ENCODE data around the gene MICU2.

MICU2 gene

DNA sequence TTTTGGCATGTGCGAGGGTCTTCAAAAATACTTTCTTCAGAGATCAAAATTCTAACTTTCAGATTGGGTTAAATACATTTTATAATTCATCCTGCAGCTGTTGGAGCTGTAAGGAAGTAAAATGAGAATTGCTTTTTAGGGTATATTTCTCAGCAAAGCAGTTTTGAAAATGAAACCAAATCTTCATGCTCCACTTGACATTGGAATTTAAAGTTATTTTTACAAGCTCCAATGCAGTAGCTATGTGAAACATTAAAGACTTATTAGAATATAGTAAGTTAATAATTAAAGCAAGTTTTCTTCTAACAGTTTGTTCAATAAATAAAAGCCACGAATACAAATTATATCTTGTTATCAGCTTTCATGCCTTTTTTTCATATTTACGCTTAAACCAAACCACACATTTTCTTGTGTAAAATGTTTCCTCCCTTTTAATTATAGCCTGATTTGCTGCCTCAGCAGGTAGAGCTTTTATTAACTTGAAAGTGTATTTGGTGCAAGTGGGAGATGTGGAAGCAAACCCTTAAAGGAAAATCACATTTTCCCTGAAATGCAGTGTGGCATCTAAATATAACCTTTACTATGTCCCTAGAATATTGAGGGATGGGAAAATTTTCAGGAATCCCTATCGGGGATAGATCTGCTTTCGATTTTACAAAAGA is 12.4 kb upstream of the MICU2 start:
- Histone ChIP-seq H3K27ac (ENCODE audit: low read length) (no peak overlapping the region), H3K9ac (ENCODE audit: low read depth, low read length) (no peak overlapping the region), H3K4me3 (ENCODE audit: low read length) (no peak overlapping the region)

DNA sequence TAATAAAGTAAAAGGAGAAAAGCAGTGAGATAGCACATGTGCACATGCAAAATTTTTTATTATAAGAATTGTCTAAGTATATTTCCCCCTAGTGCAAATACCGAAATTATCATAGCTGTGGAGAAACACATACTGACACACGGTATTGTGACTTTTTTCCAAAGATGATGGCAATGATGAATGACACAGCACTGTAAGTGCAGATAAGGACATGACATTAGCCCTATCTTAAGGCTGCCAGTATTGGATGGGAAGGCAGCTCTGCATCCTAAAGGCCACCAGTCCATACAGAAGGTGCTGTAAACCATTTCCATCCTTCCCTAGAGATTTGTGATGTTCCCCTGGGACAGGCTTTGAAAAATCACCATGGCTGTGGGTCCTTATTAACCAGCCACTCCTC is 11.5 kb upstream of the MICU2 start:
- H3K9me3 ChIP-seq (ENCODE audit: insufficient read depth, low read depth, low read length) = no peaks in the 10 kb centered on the region
- no peak overlapping the region for H3K4me3 ChIP-seq (ENCODE audit: low read length)
- no peak overlapping the region for H3K9ac ChIP-seq (ENCODE audit: low read depth, low read length)
- H3K27me3 ChIP-seq (ENCODE audit: insufficient read depth, low read length) = no peaks in the 10 kb centered on the region
- no peak overlapping the region for H3K27ac ChIP-seq (ENCODE audit: low read length)
- H3K36me3 ChIP-seq (ENCODE audit: insufficient read depth, low read depth, low read length) = no peaks in the 10 kb centered on the region
- no peaks in the 10 kb centered on the region for H3K4me1 ChIP-seq (ENCODE audit: insufficient read depth, low read length)

More for the DNA sequence above, 12.4 kb upstream of the MICU2 start:
- Histone ChIP-seq H3K9me3 (ENCODE audit: insufficient read depth, low read depth, low read length) (no peaks in the 10 kb centered on the region), H3K27me3 (ENCODE audit: insufficient read depth, low read length) (no peaks in the 10 kb centered on the region), H3K36me3 (ENCODE audit: insufficient read depth, low read depth, low read length) (no peaks in the 10 kb centered on the region), H3K4me1 (ENCODE audit: insufficient read depth, low read length) (no peaks in the 10 kb centered on the region)

DNA sequence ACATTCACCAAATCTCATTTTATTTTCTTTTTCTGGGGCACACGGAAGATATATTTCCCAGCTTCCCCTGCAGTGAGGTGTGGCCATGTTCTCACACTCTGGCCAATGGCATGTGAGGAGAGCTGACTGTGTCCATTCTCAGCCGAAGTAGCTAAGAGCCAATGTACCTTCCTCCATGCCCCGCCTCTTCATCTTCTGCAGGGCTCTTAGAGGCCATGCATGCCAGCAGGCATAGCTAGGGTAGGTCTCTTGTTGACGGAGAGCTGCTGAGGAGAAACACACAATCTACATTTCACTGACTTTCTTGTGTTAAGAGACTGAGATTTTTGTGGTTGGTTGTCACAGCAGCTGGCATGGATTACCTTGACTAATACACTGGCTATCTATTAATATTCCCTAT is 9.8 kb upstream of the MICU2 start:
- Histone ChIP-seq H3K9ac (ENCODE audit: low read depth, low read length) (no peak overlapping the region), H3K27ac (ENCODE audit: low read length) (no peak overlapping the region)

DNA sequence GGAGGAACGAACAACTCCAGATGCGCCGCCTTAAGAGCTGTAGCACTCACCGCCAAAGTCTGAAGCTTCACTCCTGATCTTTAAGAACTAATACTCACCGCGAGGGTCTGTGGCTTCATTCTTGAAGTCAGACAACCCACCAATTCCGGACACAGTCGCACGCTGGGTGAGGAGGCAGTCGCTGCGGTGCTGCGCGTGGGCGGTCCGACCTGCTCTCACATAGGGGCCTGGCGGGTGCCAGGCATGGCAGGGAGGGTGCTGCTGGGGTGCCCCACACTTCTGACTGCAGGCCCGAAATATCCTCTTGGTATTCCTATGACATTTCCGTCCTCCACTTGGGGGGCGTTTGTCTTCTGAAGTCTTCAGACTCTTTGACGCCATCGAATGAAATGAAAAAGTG is 7.4 kb upstream of the MICU2 start:
- Histone ChIP-seq H3K36me3 (ENCODE audit: insufficient read depth, low read depth, low read length) (no peaks in the 10 kb centered on the region), H3K4me3 (ENCODE audit: low read length) (no peak overlapping the region), H3K4me1 (ENCODE audit: insufficient read depth, low read length) (no peaks in the 10 kb centered on the region), H3K27ac (ENCODE audit: low read length) (no peak overlapping the region), H3K9me3 (ENCODE audit: insufficient read depth, low read depth, low read length) (no peaks in the 10 kb centered on the region), H3K27me3 (ENCODE audit: insufficient read depth, low read length) (peaks cover 14% of the 10 kb centered on the region; the same call in 1 of the 2 replicates), H3K9ac (ENCODE audit: low read depth, low read length) (no peak overlapping the region)

More for the DNA sequence above, 9.8 kb upstream of the MICU2 start:
- Histone ChIP-seq H3K27me3 (ENCODE audit: insufficient read depth, low read length) (no peaks in the 10 kb centered on the region), H3K4me3 (ENCODE audit: low read length) (no peak overlapping the region), H3K36me3 (ENCODE audit: insufficient read depth, low read depth, low read length) (no peaks in the 10 kb centered on the region), H3K4me1 (ENCODE audit: insufficient read depth, low read length) (no peaks in the 10 kb centered on the region), H3K9me3 (ENCODE audit: insufficient read depth, low read depth, low read length) (no peaks in the 10 kb centered on the region)

DNA sequence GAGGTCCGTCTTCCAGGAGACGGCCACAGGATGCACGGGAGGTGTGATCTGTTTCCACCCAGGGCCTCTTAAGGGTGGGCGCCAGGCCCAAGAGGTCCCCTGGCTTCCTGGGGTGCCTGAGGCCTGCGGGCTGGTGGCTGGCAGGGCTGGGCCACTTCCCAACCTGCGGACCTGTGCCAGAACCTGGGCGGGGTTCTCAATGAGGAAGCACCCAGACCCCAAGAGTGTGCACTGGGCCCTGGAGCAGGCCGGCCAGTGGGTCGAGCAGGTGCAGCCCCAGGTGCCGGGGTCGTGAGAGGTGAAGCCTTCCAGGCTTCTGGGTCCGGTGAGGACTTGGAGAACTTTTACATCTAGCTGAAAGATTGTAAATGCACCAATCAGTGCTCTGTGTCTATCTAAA is 6.7 kb upstream of the MICU2 start:
- peaks cover 21% of the 10 kb centered on the region; the same call in 1 of the 2 replicates for H3K27me3 ChIP-seq (ENCODE audit: insufficient read depth, low read length)

GRCh38 chr13:21608961-21609360 is 5.0 kb upstream of the MICU2 start:
- H3K27me3 ChIP-seq (ENCODE audit: insufficient read depth, low read length) = peaks cover 31% of the 10 kb centered on the region
- no peak overlapping the region for H3K27ac ChIP-seq (ENCODE audit: low read length)
- no peak overlapping the region for H3K4me3 ChIP-seq (ENCODE audit: low read length)
- H3K4me1 ChIP-seq (ENCODE audit: insufficient read depth, low read length) = no peaks in the 10 kb centered on the region
- no peak overlapping the region for H3K9ac ChIP-seq (ENCODE audit: low read depth, low read length)
- H3K36me3 ChIP-seq (ENCODE audit: insufficient read depth, low read depth, low read length) = no peaks in the 10 kb centered on the region
- no peaks in the 10 kb centered on the region for H3K9me3 ChIP-seq (ENCODE audit: insufficient read depth, low read depth, low read length)

More for the DNA sequence above, 6.7 kb upstream of the MICU2 start:
- Histone ChIP-seq H3K4me1 (ENCODE audit: insufficient read depth, low read length) (no peaks in the 10 kb centered on the region), H3K9me3 (ENCODE audit: insufficient read depth, low read depth, low read length) (no peaks in the 10 kb centered on the region), H3K36me3 (ENCODE audit: insufficient read depth, low read depth, low read length) (no peaks in the 10 kb centered on the region), H3K9ac (ENCODE audit: low read depth, low read length) (no peak overlapping the region), H3K27ac (ENCODE audit: low read length) (no peak overlapping the region), H3K4me3 (ENCODE audit: low read length) (no peak overlapping the region)

DNA sequence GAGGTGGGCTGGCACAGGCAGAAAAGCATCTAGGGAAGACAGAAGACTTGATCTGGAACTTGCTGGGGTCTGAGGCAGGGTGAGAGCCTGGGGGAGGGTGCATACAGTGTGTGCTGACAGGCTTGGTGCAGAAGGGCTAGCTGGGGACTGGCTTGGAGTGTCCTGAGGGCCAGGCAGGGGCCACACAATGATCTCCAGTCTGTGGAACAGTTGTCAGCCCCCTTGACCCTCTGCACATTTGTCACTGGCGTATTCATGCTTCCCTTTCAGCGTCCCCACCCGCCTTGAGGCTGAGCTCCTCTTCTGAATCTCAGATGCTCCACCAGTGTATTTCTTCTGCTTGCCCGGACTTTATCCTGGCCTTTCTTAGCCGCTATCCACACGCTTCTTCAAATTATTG is 2.8 kb upstream of the MICU2 start:
- H3K27ac ChIP-seq (ENCODE audit: low read length) = no peak overlapping the region
- no peaks in the 10 kb centered on the region for H3K36me3 ChIP-seq (ENCODE audit: insufficient read depth, low read depth, low read length)
- no peaks in the 10 kb centered on the region for H3K4me1 ChIP-seq (ENCODE audit: insufficient read depth, low read length)
- H3K27me3 ChIP-seq (ENCODE audit: insufficient read depth, low read length) = peaks cover 31% of the 10 kb centered on the region
- no peak overlapping the region for H3K9ac ChIP-seq (ENCODE audit: low read depth, low read length)
- H3K9me3 ChIP-seq (ENCODE audit: insufficient read depth, low read depth, low read length) = no peaks in the 10 kb centered on the region
- no peak overlapping the region for H3K4me3 ChIP-seq (ENCODE audit: low read length)

- Histone ChIP-seq H3K9ac (ENCODE audit: low read depth, low read length) (no peak overlapping the region), H3K36me3 (ENCODE audit: insufficient read depth, low read depth, low read length) (peaks cover 3% of the 10 kb centered on the region; the same call in 1 of the 2 replicates), H3K4me1 (ENCODE audit: insufficient read depth, low read length) (no peaks in the 10 kb centered on the region), H3K27me3 (ENCODE audit: insufficient read depth, low read length) (peaks cover 31% of the 10 kb centered on the region), H3K9me3 (ENCODE audit: insufficient read depth, low read depth, low read length) (no peaks in the 10 kb centered on the region), H3K4me3 (ENCODE audit: low read length) (no peak overlapping the region), H3K27ac (ENCODE audit: low read length) (no peak overlapping the region)
Measured at GRCh38 chr13:21606251-21606650, 2.3 kb upstream of the MICU2 start.

- no peak overlapping the region for H3K4me3 ChIP-seq (ENCODE audit: low read length)
- H3K36me3 ChIP-seq (ENCODE audit: insufficient read depth, low read depth, low read length) = peaks cover 5% of the 10 kb centered on the region; the same call in 1 of the 2 replicates
- no peaks in the 10 kb centered on the region for H3K9me3 ChIP-seq (ENCODE audit: insufficient read depth, low read depth, low read length)
- H3K27ac ChIP-seq (ENCODE audit: low read length) = no peak overlapping the region
- no peaks in the 10 kb centered on the region for H3K4me1 ChIP-seq (ENCODE audit: insufficient read depth, low read length)
- no peak overlapping the region for H3K9ac ChIP-seq (ENCODE audit: low read depth, low read length)
- no peaks in the 10 kb centered on the region for H3K27me3 ChIP-seq (ENCODE audit: insufficient read depth, low read length)
Measured at GRCh38 chr13:21596722-21597121, 7.2 kb downstream of the MICU2 start.

- Histone ChIP-seq H3K27me3 (ENCODE audit: insufficient read depth, low read length) (no peaks in the 10 kb centered on the region), H3K4me3 (ENCODE audit: low read length) (no peak overlapping the region), H3K36me3 (ENCODE audit: insufficient read depth, low read depth, low read length) (no peaks in the 10 kb centered on the region), H3K4me1 (ENCODE audit: insufficient read depth, low read length) (no peaks in the 10 kb centered on the region), H3K9ac (ENCODE audit: low read depth, low read length) (no peak overlapping the region), H3K27ac (ENCODE audit: low read length) (no peak overlapping the region), H3K9me3 (ENCODE audit: insufficient read depth, low read depth, low read length) (no peaks in the 10 kb centered on the region)
Measured at GRCh38 chr13:21595546-21595822, 8.5 kb downstream of the MICU2 start.

- H3K4me3 ChIP-seq (ENCODE audit: low read length) = no peak overlapping the region
- no peaks in the 10 kb centered on the region for H3K36me3 ChIP-seq (ENCODE audit: insufficient read depth, low read depth, low read length)
- H3K9ac ChIP-seq (ENCODE audit: low read depth, low read length) = no peak overlapping the region
- no peaks in the 10 kb centered on the region for H3K9me3 ChIP-seq (ENCODE audit: insufficient read depth, low read depth, low read length)
- no peaks in the 10 kb centered on the region for H3K4me1 ChIP-seq (ENCODE audit: insufficient read depth, low read length)
- H3K27ac ChIP-seq (ENCODE audit: low read length) = no peak overlapping the region
- H3K27me3 ChIP-seq (ENCODE audit: insufficient read depth, low read length) = no peaks in the 10 kb centered on the region
Measured at GRCh38 chr13:21594715-21595545, 9.0 kb downstream of the MICU2 start.
